HG03342 (cell line): Measurements from ENCODE around the gene AMELY.
"Not testable (repeated sequence)": the region's sequence is repeated elsewhere in the genome, so short reads cannot be mapped to it uniquely, and the experiment has no call there.

Experiments used
- ATAC-seq: cut with Tn5 transposase; IDR thresholded peaks from one replicate; pipeline ENCODE4 v1.9.1; 2021; ENCODE audit warnings: mild to moderate bottlenecking, moderate library complexity; ENCODE audit not compliant: unreplicated experiment

AMELY gene

DNA sequence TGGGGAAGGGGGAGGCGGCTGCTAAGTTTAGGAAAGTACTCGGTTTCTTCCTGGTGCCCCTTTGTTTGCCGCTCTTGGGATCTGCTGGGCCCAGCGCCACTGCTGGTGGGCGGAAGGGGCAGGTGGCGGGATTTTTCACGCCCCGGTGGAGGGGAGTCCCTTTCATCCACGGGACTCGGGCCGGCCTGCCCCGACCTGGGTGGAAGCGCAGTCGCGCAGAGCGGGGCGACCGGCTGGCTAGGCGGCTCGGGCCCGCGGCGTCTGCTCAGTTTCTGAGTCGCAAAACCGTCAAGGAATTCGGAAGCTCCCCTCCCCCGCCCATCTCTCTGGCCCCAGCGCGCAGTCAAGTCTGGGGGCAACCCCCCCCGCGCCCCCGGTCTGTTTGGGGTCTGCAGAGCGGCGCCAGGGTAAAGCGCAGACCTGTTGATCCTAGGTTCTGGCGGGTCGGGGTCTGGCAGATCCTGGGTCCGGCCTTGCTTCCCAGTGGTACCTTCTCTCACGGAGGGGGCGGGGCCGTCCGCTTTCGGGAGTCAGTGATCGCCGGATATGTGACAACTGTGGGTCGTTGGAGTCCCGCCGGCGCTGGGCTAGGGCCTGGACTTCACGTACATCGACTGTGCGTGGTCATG, at the start of gene AMELY:
AMELY (minus strand) TSS at position 500 of the 629 bp plus-strand sequence. CDS start 39,144 bp downstream, outside the sequence.
- ATAC-seq = no peak

DNA sequence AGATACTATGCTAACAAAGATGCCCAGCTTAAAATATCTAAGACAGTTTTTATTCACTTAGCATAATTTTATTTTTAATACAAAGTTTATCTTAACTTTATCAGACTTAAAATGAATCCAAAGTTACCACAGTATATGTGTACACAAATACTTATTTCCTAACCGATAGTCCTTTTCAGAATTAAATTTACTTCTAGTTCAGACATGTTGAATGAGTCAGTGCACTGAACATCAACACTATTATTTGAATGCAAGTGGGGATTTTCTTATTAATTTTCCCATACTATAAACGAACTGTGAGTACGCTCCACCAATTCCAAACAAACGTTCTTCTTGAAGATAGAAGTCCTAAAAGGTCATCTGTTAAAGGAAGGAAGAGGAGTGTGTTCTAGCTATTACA, 38.4 kb upstream of the AMELY start:
- no peak for ATAC-seq

DNA sequence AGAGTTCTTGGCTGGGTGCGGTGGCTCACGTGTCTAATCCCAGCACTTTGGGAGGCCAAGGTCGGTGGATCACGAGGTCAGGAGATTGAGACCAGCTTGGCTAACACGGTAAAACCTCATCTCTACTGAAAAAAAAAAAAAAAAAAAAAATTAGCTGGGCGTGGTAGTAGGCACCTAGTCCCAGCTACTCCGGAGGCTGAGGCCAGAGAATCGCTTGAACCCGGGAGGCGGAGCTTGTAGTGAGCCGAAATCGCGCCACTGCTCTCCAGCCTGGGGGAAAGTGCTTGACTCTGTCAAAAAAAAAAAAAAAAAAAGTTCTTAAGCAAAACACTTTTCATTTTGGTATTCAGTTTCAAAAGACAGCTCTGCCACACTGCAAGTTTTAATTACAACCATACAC, 36.8 kb upstream of the AMELY start:
- ATAC-seq = no peak

DNA sequence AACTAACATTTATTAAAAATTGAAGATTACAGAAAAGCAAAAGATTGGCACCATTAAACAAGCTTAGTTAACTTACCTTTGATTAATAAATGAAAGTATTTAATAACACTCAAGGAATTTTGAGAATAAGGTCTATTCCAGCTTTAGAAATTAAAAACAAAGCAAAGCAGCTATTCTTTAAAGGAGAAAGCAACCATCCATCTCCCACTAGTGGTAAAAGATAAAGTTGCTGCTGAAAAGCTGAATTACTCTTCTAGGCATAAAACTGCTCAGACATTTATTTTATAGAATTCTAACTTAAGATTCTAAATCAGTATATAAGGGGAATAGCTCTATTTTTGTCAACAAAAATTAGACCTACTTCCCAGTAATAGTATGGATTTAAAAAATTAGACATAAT, 36.1 kb upstream of the AMELY start:
- no peak for ATAC-seq

- no peak for ATAC-seq
These were observed 23.9 kb upstream of the AMELY start for GRCh38 chrY:6935497-6935896.

DNA sequence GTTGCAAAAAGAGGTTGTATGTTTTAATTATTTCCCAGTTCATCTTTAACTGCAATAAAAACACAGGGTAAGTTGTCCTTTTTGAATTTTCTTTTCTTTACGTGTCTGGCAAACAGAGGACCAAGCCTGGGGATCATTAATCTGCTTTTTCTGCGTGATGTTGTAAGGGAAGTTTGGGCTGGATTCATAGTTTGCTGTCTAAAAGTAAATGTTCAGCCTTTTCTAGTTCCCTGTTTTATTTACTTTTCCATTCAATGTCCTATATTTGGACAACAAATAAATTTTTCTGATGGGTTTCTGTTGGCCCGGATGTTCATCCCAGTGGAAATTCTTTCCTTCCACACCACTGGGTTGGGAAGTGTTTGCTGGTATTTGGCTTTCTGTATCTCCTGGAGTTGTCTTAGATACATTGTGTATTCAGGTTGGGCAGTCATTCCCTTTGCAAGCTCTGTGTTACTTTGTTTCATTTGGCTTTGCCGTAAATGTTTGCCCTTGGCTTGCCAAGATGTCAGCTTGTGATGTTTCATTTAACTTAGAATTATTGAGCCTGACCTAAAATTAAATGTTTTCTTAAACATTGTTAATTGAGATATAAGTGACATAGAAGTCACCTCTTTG, 20.3 kb upstream of the AMELY start:
- no peak for ATAC-seq

DNA sequence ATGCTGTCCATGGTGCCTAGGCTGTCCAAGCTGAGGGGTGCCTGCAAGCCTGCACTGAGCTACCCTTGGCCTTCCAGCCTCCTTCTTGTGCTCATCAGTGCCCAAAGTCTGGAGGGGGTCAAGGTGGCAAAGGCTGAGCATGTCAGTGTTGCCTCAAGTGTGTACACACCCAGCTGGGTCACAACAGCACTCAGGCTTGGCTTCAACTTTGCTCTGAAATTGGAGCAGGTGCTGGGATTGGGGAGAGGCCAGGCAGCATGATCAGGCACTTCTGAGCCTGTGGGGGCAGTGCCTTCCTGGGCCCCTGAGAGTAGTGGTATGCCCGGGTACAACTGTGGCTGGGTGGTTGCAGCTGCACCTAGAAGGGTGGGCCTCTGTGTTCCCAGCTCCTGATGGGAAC, 17.7 kb upstream of the AMELY start:
- no peak for ATAC-seq

GRCh38 chrY:6928265-6928664, 16.7 kb upstream of the AMELY start:
- no peak for ATAC-seq

GRCh38 chrY:6921061-6921460, 9.5 kb upstream of the AMELY start:
- no peak for ATAC-seq

- no peak for ATAC-seq
These were observed 1.8 kb upstream of the AMELY start for GRCh38 chrY:6913362-6913761.

DNA sequence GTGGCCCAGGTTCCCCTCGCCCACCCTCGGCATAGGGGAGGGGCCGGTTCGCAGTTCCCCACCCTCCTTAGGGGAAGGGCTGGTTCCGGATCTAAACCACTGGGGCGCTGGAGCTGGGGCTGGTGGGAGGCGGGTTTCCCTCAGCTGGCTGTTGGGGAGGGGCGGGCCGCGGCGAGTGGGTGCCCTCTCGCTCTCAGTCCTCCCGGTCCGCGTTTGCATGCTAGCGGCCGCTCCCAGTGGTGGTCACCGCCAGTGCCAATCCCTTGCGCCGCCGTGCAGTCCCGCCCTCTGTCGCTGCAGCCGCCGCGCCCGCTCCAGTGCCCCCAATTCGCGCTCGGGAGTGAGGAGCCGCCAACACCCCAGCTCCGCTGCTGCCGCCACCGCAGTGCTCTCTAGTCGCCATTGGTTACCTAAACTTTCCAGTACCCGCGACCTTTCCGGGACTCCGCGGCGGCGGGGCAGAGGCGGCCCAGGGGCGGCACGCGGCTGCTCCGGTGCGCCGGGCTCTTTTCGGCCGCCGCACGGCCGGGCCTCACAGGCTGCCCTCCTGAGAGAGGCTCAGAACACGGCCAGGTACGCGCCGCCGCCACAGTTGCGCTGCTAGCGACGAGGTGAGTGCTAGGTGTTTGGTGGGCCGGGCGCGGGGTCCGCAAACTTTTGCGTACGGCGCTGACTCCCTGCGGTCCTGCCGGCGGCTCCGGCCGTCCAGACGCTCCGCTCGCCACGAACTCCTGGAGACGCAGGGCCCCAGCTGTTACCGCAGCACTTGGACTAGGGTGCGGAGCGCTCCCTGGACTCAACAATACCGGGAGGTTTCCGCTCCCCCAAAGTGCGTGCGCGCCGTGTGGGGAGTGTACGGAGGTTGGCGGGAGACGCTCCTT, 940 bp downstream of the AMELY start, which contains the start of gene TBL1Y:
TBL1Y (plus strand) TSS at position 326 of the 881 bp plus-strand sequence. CDS start 114,388 bp downstream, outside the sequence.
- ATAC-seq = no peak

DNA sequence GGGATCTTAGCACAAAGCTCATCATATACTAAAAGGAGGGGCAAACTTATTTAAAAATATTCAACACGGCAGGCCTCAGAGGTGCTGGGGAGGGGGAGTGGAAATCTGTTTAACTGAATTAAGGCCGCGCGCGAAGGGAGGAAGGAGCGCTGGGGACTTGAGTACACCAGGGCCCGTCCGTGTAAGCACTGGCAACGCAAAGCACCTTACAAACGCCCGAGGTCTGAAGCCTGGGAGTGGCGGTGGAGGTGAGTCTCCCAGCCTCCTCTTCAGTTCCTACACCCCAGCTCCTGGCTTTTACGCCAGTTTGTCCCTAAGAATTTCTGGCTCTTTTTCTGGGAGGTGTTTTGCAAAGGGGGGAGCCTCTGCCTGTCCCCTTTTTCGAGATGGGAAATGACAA, 1.7 kb downstream of the AMELY start:
- ATAC-seq = no peak

DNA sequence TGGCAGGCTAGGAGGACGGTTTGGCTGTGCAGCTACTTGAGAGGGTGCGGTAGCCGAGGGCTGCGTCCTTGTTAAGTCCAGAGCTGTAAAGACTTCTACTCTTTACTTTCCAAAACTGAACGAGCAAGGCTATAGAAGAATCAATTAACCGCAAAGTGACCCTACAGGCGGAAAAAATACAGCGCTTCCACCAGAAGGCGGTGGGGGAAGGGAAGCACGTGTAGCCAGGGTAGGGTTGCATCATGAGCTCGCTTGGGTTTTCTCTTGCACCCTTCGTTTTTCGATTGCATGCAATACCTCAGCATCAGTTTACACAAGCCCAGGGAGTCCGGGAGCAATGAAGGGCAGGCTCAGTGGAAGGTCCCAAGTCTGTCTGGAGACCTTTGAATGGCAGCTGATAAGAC, 2.4 kb downstream of the AMELY start:
- ATAC-seq = no peak

GRCh38 chrY:6908021-6908420, 3.5 kb downstream of the AMELY start:
- ATAC-seq = not testable (repeated sequence)

DNA sequence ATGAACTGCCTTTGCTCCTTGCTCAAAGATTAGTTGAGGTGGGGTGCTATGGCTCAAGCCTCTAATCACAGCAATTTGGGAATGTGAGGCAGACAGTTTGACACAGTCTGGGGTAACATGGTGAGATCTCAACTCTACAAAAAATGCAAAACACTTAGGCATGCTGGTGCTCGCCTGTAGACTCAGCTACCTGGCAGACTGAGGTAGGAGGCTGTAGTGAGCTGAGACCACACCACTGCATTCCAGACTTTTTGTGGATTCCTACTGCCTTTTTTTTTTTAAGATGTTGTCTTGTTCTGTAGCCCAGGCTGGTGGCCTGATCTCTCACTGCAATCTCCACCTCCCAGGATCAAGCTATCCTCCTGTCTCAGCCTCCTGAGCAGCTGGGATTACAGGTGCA, 4.0 kb downstream of the AMELY start:
- ATAC-seq = no peak

GRCh38 chrY:6902116-6902515, 9.4 kb downstream of the AMELY start:
- ATAC-seq = not testable (repeated sequence)

DNA sequence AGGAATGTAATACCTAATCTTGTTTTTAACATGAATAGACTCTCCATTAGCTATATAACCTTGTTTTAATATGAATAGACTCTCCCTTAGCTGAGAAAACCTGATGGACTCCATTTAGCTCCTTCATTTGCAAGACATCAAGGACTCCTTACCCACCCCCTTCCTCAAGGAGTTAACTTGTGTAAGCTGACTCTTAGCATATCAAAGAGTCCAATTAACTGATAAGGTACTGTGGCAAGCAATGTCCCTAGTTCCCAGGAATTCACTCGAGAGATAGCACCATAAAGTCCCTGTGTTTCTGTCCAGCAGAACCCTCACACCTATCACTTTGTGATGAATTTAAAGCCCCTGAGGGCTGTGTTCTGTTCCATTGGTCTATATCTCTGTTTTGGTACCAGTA, 16.3 kb downstream of the AMELY start:
- no peak for ATAC-seq

DNA sequence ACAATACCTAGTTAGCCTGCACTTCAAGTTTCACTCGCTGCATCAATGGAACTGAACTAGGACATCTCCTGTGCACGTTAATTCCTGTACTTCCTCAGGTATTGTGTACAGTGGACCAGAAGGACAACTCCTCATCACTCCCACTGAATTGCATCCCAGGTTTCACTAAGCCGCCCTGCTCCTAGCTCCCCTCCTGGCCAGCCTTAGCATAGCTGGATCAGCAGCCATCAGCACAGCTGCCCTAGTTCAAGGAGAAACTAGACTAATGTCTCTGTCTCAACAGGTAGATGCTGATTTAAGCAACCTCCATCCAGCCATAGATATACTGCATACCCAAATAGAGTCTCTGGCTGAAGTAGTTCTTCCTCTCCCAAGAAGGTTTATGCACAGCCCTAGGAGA, 17.1 kb downstream of the AMELY start:
- ATAC-seq = no peak

- ATAC-seq = no peak
These were observed 62.2 kb downstream of the AMELY start for GRCh38 chrY:6849384-6849783.

DNA sequence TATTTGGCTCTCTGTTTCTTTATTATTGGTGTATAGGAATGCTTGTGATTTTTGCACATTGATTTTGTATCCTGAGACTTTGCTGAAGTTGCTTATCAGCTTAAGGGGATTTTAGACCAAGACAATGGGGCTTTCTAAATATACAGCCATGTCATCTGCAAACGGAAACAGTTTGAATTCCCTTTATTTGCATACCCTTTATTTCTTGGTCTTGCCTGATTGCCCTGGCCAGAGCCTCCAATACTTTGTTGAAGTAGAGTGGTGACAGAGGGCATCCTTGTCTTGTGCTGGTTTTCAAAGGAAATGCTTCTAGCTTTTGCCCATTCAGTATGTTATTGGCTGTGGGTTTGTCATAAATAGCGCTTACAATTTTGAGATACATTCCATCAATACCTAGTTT, 68.9 kb downstream of the AMELY start:
- not testable (repeated sequence) for ATAC-seq
